Activated CD8-positive, alpha-beta memory T cell treated with anti-CD3 and anti-CD28 coated beads for 1 hour (primary cell): ENCODE measurements around the gene FMN2.

Source experiments
- DNase-seq, 2 donors: peaks; one replicate each; pipeline ENCODE4 v3.0.0-alpha.2; 2020; ENCODE audit warnings: low read depth in 1 of 2; ENCODE audit errors: extremely low read depth in 1 of 2

The FMN2 gene

GRCh38 chr1:240349695-240350094, 258.0 kb downstream of the FMN2 start:
- no peak for DNase-seq

GRCh38 chr1:240350910-240351331, 259.2 kb downstream of the FMN2 start:
- no peak for DNase-seq

- DNase-seq, result no peak
These were observed 260.0 kb downstream of the FMN2 start for GRCh38 chr1:240351690-240352089.

- DNase-seq, result no peak
These were observed 261.1 kb downstream of the FMN2 start for GRCh38 chr1:240352769-240353168.

- no peak for DNase-seq
These were observed 264.9 kb downstream of the FMN2 start for GRCh38 chr1:240356568-240356967.

- DNase-seq, result no peak
These were observed 270.4 kb downstream of the FMN2 start for GRCh38 chr1:240362046-240362445.

GRCh38 chr1:240362826-240363225, 271.1 kb downstream of the FMN2 start:
- no peak for DNase-seq

- DNase-seq, result no peak
These were observed 271.6 kb downstream of the FMN2 start for GRCh38 chr1:240363315-240363714.

GRCh38 chr1:240363914-240364313, 272.2 kb downstream of the FMN2 start:
- no peak for DNase-seq

GRCh38 chr1:240366636-240367035, 275.0 kb downstream of the FMN2 start:
- no peak for DNase-seq

- no peak for DNase-seq
These were observed 293.9 kb downstream of the FMN2 start for GRCh38 chr1:240385551-240385950.

GRCh38 chr1:240385985-240386978, 294.6 kb downstream of the FMN2 start:
- DNase-seq, result no peak

GRCh38 chr1:240387051-240387450, 295.4 kb downstream of the FMN2 start:
- no peak for DNase-seq

- no peak for DNase-seq
These were observed 300.1 kb downstream of the FMN2 start for GRCh38 chr1:240391660-240392260.

- DNase-seq, result no peak
These were observed 302.7 kb downstream of the FMN2 start for GRCh38 chr1:240394353-240394752.

- DNase-seq, result no peak
These were observed 303.7 kb downstream of the FMN2 start for GRCh38 chr1:240395336-240395735.

GRCh38 chr1:240399381-240399780, 307.7 kb downstream of the FMN2 start:
- DNase-seq, result no peak

GRCh38 chr1:240401731-240402130, 310.0 kb downstream of the FMN2 start:
- DNase-seq, result no peak

- DNase-seq, result no peak
These were observed 310.6 kb downstream of the FMN2 start for GRCh38 chr1:240402326-240402725.

- no peak for DNase-seq
These were observed 312.6 kb downstream of the FMN2 start for GRCh38 chr1:240404286-240404685.

GRCh38 chr1:240405751-240406150, 314.1 kb downstream of the FMN2 start:
- no peak for DNase-seq

GRCh38 chr1:240407407-240407806, 315.7 kb downstream of the FMN2 start:
- DNase-seq, result no peak
